ENCODE data around the gene FLT1.

The FLT1 gene

GRCh38 chr13:28373810-28374209 lies 121.1 kb downstream of the FLT1 start:
- no peak for TF ChIP-seq ZNF274 (IDR thresholded peaks at IDR 0.05; ENCODE audit: low read depth, low read length)
- no peak overlapping the region for H3K4me3 ChIP-seq (ENCODE audit: low read length)

DNA sequence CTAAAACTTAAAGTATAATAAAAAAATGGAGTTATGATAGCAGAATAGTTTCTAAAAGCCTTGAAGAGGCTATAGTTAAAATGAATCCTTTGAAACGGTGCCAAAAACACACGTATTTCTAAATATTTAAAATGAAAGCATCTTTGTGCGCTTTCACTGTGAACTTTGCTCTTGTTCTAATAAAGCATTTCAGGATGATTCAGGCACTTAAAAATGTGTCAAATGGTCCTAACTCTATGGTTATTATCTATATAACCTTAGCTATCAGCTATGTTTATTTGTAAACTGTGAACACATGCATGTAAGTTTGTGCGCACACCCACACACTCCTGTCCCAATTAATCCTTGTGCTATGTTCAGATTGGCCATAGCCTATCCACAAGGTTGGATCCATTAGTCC lies 124.5 kb downstream of the FLT1 start:
- no peak overlapping the region for H3K4me3 ChIP-seq (ENCODE audit: low read length)
- no peak for TF ChIP-seq ZNF274 (IDR thresholded peaks at IDR 0.05; ENCODE audit: low read depth, low read length)

GRCh38 chr13:28358708-28359107 lies 136.2 kb downstream of the FLT1 start:
- TF ChIP-seq ZNF274 (IDR thresholded peaks at IDR 0.05; ENCODE audit: low read depth, low read length) = no peak
- H3K4me3 ChIP-seq (ENCODE audit: low read length) = no peak overlapping the region

DNA sequence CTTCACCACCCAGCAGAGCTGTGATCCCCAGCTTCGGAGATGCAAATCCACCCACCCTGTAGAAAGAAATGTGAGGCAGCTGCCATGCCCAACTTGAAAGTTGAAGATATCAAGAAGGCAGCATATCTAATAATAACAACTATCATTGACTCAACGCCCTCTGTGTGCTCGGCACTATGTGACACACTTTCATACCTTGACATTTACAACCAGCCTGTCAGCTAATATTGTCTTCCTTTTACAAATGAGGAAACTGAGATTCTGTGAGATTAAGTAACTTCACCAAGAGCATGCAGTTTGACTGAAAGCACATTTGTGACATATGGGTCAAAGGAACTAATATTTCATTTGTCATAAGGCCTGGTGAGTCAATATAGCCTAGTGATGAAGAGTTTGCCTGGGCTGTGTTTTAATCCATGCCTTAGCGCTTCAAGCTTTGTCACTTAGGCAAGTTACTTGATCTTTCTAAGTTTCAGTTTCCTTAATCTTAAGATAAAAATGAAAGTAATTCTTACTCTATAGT lies 137.0 kb downstream of the FLT1 start:
- no peak for TF ChIP-seq ZNF274 (IDR thresholded peaks at IDR 0.05; ENCODE audit: low read depth, low read length)
- no peak overlapping the region for H3K4me3 ChIP-seq (ENCODE audit: low read length)

GRCh38 chr13:28357247-28357825 lies 137.6 kb downstream of the FLT1 start:
- TF ChIP-seq ZNF274 (IDR thresholded peaks at IDR 0.05; ENCODE audit: low read depth, low read length) = no peak
- H3K4me3 ChIP-seq (ENCODE audit: low read length) = no peak overlapping the region

GRCh38 chr13:28356561-28357021 lies 138.3 kb downstream of the FLT1 start:
- TF ChIP-seq ZNF274 (IDR thresholded peaks at IDR 0.05; ENCODE audit: low read depth, low read length) = no peak
- H3K4me3 ChIP-seq (ENCODE audit: low read length) = no peak overlapping the region

DNA sequence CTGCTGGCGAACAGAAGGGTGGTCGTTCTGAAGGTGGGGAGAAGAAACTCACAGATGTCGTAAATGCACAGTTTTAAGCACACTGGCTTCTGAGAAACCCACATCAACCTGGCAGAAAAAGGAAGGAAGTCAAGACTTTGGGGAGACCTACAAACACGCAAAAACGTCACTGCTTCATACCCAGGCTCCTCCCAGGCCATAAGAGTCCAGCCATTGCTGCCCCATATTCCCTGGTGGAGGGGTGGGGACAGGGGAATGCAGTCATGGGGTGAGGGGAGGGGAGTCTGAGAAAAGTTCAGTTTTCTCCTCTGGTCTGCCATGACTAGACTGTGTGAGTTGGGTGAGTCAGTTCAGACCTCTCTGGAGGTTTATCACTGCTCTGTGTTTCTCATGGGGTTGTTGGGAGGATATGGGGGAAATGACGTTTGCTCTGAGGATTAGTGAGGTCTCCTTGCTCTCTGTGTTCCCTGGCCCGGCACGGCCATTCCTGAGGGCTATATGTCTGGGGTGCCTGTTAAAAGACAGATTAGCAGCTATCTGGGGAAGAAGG lies 139.0 kb downstream of the FLT1 start:
- no peak for TF ChIP-seq ZNF274 (IDR thresholded peaks at IDR 0.05; ENCODE audit: low read depth, low read length)
- H3K4me3 ChIP-seq (ENCODE audit: low read length) = no peak overlapping the region

GRCh38 chr13:28355046-28355821 lies 139.7 kb downstream of the FLT1 start:
- TF ChIP-seq ZNF274 (IDR thresholded peaks at IDR 0.05; ENCODE audit: low read depth, low read length) = no peak
- H3K4me3 ChIP-seq (ENCODE audit: low read length) = no peak overlapping the region

- TF ChIP-seq ZNF274 (IDR thresholded peaks at IDR 0.05; ENCODE audit: low read depth, low read length) = no peak
Measured at GRCh38 chr13:28353679-28354078, 141.2 kb downstream of the FLT1 start.

GRCh38 chr13:28349907-28350654 lies 144.8 kb downstream of the FLT1 start:
- H3K4me3 ChIP-seq (ENCODE audit: low read length) = no peak overlapping the region
- TF ChIP-seq ZNF274 (IDR thresholded peaks at IDR 0.05; ENCODE audit: low read depth, low read length) = no peak

More at GRCh38 chr13:28353679-28354078, 141.2 kb downstream of the FLT1 start:
- H3K4me3 ChIP-seq (ENCODE audit: low read length) = no peak overlapping the region

- no peak overlapping the region for H3K4me3 ChIP-seq (ENCODE audit: low read length)
- TF ChIP-seq ZNF274 (IDR thresholded peaks at IDR 0.05; ENCODE audit: low read depth, low read length) = no peak
Measured at GRCh38 chr13:28349371-28349770, 145.6 kb downstream of the FLT1 start.

DNA sequence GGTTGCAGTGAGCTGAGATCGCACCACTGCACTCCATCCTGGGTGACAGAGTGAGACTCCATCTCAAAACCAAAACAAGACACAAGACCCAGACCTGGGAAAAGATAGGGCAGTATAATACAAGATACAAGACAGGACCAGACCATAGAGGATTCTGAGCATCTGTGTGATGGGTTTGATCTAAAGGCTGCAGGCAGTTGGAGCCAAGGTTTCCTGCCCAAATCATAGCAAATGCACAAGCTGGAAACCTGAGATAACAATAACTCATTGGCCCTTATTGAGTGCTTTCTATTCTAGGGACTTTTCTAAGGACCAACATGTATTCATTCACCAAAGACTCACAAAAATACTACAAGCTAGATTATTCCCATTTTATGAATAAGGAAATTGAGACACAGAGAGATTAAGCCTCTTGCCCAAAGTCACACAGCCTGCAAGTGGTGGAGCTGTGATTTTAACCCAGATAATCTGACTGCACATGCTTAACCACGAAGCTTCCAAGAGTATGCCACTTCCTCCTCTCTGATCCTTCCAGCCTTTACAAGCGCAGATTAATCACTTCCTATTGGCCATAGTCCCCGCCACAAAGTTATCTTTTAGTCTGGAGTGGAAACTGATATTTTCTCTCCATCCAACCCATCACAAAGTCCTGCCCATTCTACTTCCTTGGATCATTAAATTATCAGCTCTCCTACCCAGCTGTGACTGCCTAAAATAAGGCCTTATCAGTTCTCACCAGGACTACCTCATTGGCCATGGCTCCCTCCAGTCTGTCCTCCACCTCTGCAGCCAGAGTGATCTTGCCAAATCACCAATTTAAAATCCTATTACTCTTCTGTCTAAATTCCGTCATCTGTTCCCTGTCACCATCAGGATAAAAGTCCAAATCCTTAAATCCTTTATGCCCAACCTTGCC lies 147.2 kb downstream of the FLT1 start:
- TF ChIP-seq ZNF274 (IDR thresholded peaks at IDR 0.05; ENCODE audit: low read depth, low read length) = no peak
- H3K4me3 ChIP-seq (ENCODE audit: low read length) = no peak overlapping the region

GRCh38 chr13:28346154-28346553 lies 148.8 kb downstream of the FLT1 start:
- H3K4me3 ChIP-seq (ENCODE audit: low read length) = no peak overlapping the region
- TF ChIP-seq ZNF274 (IDR thresholded peaks at IDR 0.05; ENCODE audit: low read depth, low read length) = no peak

Data from GM08714 (cell line).